ENCODE measurements around the gene CCDC90B. TPM values are rescaled to one million over a fixed set of nuclear protein-coding genes. Genes with fewer than 3 reads are reported as not detected.

CCDC90B gene
- total and polyA plus RNA-seq, 10 of the 15 experiments (the other 5 are each of a cell fraction or from before 2014, with no cell fraction given), result 33.2 to 91.5 (median 59.2) TPM

- no peak for TF ChIP-seq SP1 (IDR thresholded peaks at IDR 0.05; ENCODE audit: low read depth, low read length)
These were observed 50.3 kb downstream of the CCDC90B start (continued) for GRCh38 chr11:83235825-83236224.

GRCh38 chr11:83223457-83223856, 62.7 kb downstream of the CCDC90B start:
- in situ Hi-C loops (cut with MboI), result no loop called here
- TF ChIP-seq PAX8 (IDR thresholded peaks at IDR 0.05) (no peak), CEBPB (IDR thresholded peaks at IDR 0.05; ENCODE audit: borderline replicate concordance in 1 of 2, low read depth in 2 of 2, low read length in 2 of 2) (no peak), MEF2A (IDR thresholded peaks at IDR 0.05; ENCODE audit: insufficient read depth, low read depth, low read length) (no peak), NBN (IDR thresholded peaks at IDR 0.05) (no peak), ZSCAN29 (IDR thresholded peaks at IDR 0.05) (no peak), NRF1 (conservative IDR thresholded peaks at IDR 0.05; ENCODE audit: low read depth, low read length) (no peak), YY1 (IDR thresholded peaks at IDR 0.05; ENCODE audit: low read depth, low read length) (no peak), E2F8 (IDR thresholded peaks at IDR 0.05; ENCODE audit: low read depth, partially characterized antibody) (no peak), IKZF2 (IDR thresholded peaks at IDR 0.05) (no peak), SUZ12 (IDR thresholded peaks at IDR 0.05; ENCODE audit: unreplicated experiment) (no peak), SMAD5 (IDR thresholded peaks at IDR 0.05; ENCODE audit: low read depth) (no peak), ZZZ3 (IDR thresholded peaks at IDR 0.05; ENCODE audit: control insufficient read depth, insufficient read length, low read depth) (no peak), ZNF622 (IDR thresholded peaks at IDR 0.05) (no peak), BCL3 (IDR thresholded peaks at IDR 0.05; ENCODE audit: borderline replicate concordance, insufficient read depth, low read depth, low read length, poor library complexity, severe bottlenecking) (no peak), SPI1 (IDR thresholded peaks at IDR 0.05; ENCODE audit: borderline replicate concordance, insufficient read depth, low read depth, low read length) (no peak), ZNF207 (IDR thresholded peaks at IDR 0.05; ENCODE audit: borderline replicate concordance) (no peak), NFIC (IDR thresholded peaks at IDR 0.05; ENCODE audit: low read depth, low read length) (no peak), ATF7 (IDR thresholded peaks at IDR 0.05; ENCODE audit: low read depth) (no peak), HSF1 (IDR thresholded peaks at IDR 0.05; ENCODE audit: low read depth, low read length) (no peak)

More at GRCh38 chr11:83223457-83223856, 62.7 kb downstream of the CCDC90B start:
- POLR2A ChIA-PET, result no interaction called here
- 92% methylated on average over 2 of the region's 2 CpGs for WGBS (ENCODE audit: insufficient coverage, insufficient replicate concordance, low lambda C conversion rate, missing lambda C conversion rate)
- DNase-seq (ENCODE audit: low read depth, low spot score) (no peak), ATAC-seq (no peak), FAIRE-seq (no peak)
- H3K27ac ChIP-seq (ENCODE audit: control insufficient read depth, insufficient read depth), result no peak overlapping the region
- RAD21 ChIA-PET (ENCODE audit: unreplicated experiment), result interaction anchor here (0.8 kb wide), 1 partner anchor 25 kb away, joined by 3 read pairs; no protein-coding TSS in a partner anchor
- no peaks in the 10 kb centered on the region for H4K20me1 ChIP-seq (ENCODE audit: control insufficient read depth, insufficient read depth)
- no peaks in the 10 kb centered on the region for H3K9me3 ChIP-seq (replicated peaks; ENCODE audit: control insufficient read depth, insufficient read depth, low read length)
- BruUV-seq (replicated peaks), result no TSS peak
- no peaks in the 10 kb centered on the region for H3K27me3 ChIP-seq (replicated peaks in 1 of 2; ENCODE audit: control insufficient read depth in 2 of 2, insufficient read depth in 2 of 2, low read length in 1 of 2)
- intact Hi-C loops (cut with micrococcal nuclease; ENCODE audit: unreplicated experiment), result no loop called here
- SMC1A ChIA-PET (ENCODE audit: uncharacterized antibody, unreplicated experiment), result interaction anchor here (1.1 to 1.2 kb wide), 3 partner anchors 24 to 589 kb away, joined by 3 read pairs; no protein-coding TSS in a partner anchor
- H3K79me2 ChIP-seq (ENCODE audit: control insufficient read depth, insufficient read depth, low read length), result no peaks in the 10 kb centered on the region
- CTCF ChIA-PET, result interaction anchor here (0.6 to 2.6 kb wide), 2 partner anchors 26 to 592 kb away, joined by 3 to 13 read pairs; no protein-coding TSS in a partner anchor
- no peak overlapping the region for H3K4me3 ChIP-seq
- H2AFZ ChIP-seq (ENCODE audit: control insufficient read depth, low read depth, low read length), result no peak overlapping the region
- H3K4me1 ChIP-seq (ENCODE audit: control insufficient read depth, insufficient read depth, low read length), result no peaks in the 10 kb centered on the region
- H3K36me3 ChIP-seq (ENCODE audit: control insufficient read depth in 2 of 2, insufficient read depth in 2 of 2, low read length in 1 of 2), result no peaks in the 10 kb centered on the region
- H3K4me2 ChIP-seq (ENCODE audit: control insufficient read depth, insufficient read depth), result no peak overlapping the region
- no peak overlapping the region for H3K9ac ChIP-seq (ENCODE audit: control insufficient read depth, insufficient read depth, low read length)
